ENCODE results near the gene DPYSL5. TPM values are rescaled to one million over a fixed set of nuclear protein-coding genes. Genes with fewer than 3 reads are reported as not detected.

The DPYSL5 gene
- total RNA-seq, 1 donor from 2014 or later = 313 TPM

DNA sequence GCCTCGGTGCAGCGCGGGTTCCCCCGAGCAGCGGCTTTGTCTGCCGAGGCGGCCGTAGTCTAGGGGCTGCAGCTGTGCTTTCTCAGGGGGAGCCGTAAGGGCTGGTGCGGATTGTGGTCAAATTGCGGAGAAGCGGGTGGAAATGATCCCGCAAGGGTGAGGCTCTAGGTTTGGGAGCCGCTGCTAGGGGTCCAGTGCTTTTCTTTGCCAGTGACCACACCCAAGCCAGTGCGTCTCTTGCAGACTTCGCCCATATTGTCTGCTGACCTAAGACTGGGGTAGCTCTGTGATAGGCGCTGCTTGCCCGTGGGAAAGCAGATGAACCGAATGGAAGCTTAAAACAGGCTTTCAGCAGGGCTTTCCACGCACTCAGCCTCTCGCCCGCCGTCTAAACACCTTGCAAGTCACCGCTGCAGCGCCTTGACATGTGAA lies 2.1 kb downstream of the DPYSL5 start:
- TF ChIP-seq, protein P1, sequence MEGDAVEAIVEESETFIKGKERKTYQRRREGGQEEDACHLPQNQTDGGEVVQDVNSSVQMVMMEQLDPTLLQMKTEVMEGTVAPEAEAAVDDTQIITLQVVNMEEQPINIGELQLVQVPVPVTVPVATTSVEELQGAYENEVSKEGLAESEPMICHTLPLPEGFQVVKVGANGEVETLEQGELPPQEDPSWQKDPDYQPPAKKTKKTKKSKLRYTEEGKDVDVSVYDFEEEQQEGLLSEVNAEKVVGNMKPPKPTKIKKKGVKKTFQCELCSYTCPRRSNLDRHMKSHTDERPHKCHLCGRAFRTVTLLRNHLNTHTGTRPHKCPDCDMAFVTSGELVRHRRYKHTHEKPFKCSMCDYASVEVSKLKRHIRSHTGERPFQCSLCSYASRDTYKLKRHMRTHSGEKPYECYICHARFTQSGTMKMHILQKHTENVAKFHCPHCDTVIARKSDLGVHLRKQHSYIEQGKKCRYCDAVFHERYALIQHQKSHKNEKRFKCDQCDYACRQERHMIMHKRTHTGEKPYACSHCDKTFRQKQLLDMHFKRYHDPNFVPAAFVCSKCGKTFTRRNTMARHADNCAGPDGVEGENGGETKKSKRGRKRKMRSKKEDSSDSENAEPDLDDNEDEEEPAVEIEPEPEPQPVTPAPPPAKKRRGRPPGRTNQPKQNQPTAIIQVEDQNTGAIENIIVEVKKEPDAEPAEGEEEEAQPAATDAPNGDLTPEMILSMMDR (IDR thresholded peaks at IDR 0.05; ENCODE audit: partially characterized antibody, unreplicated experiment) = no peak
- Mint-ChIP-seq H3K9me3 (ENCODE audit: unreplicated experiment) (peaks cover 12% of the 10 kb centered on the region), H3K4me3 (ENCODE audit: unreplicated experiment) (peak overlapping the region; percentile 92), H3K27ac (ENCODE audit: unreplicated experiment) (peak overlapping the region; percentile 99), H3K27me3 (ENCODE audit: unreplicated experiment) (peaks cover 10% of the 10 kb centered on the region), H3K36me3 (ENCODE audit: unreplicated experiment) (no peaks in the 10 kb centered on the region), H3K4me1 (ENCODE audit: low read depth, unreplicated experiment) (peaks cover 28% of the 10 kb centered on the region)
- DNase-seq = peak; percentile 57

DNA sequence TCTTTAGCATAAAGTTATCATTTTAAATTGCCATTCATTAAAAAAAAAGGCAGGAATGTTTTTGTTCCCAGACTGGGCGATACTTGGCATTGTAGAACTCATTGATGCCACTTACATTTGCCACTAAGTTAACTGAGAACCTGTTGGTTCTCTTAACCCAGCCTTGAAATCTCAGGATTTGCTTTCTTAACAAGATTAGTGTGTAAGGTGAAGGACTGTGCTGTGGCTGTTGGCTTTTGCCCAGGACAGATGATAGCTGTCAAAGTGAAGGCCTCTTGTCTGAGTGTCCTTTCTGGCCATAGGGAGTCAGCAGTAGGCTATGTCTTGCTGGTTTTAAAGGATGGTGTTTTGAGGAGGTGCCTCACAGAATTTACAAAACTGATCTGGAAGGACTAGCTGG lies 2.6 kb downstream of the DPYSL5 start:
- no peaks in the 10 kb centered on the region for H3K36me3 Mint-ChIP-seq (ENCODE audit: unreplicated experiment)
- H3K27ac Mint-ChIP-seq (ENCODE audit: unreplicated experiment) = peak overlapping the region; percentile 99
- peaks cover 29% of the 10 kb centered on the region for H3K4me1 Mint-ChIP-seq (ENCODE audit: low read depth, unreplicated experiment)
- no peak for DNase-seq
- H3K9me3 Mint-ChIP-seq (ENCODE audit: unreplicated experiment) = peaks cover 12% of the 10 kb centered on the region
- H3K4me3 Mint-ChIP-seq (ENCODE audit: unreplicated experiment) = peak overlapping the region; percentile 92
- TF ChIP-seq, protein P1 (IDR thresholded peaks at IDR 0.05; ENCODE audit: partially characterized antibody, unreplicated experiment) = no peak
- peaks cover 10% of the 10 kb centered on the region for H3K27me3 Mint-ChIP-seq (ENCODE audit: unreplicated experiment)

DNA sequence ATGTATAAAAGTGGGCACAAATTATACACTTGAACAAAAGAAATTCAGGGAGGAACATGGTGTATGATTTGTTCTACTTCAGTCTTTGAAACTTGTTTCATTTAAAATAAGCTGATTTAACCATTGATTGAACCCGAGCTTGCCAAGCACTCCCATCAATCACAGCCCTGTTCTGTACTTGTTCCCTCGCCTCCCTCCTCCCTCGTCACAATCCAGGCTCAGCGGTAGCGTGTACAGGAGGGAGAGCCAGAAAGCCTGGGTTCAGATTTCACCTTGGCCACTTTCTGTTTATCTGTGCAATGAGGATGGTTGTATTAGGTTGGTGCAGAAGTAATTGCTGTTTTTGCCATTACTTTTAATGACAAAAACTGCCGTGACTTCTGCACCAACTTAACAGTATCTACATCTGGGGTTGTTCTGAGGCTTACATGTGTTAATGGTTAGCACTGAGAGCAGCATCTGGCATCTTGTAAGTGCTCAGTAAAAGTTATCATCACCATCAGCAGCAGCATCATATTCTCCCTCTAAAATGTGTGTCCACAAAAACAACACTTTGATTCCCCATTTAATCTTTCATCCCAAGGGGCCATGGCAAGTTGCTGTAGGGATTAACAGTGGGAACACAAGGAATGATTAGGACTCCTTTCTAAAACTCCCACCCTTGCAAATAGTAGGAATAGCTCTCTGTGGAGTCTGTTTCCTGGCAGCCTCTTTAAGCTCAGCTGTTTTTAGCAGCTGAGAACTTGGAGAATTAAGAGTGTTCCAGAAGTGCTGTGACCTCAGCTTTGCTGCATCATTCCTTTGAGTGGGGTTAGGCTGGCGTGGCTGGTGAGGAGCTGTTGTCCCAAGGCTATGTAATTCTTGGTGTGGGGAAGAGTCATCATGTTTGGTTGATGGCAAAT lies 4.7 kb downstream of the DPYSL5 start:
- H3K4me1 Mint-ChIP-seq (ENCODE audit: low read depth, unreplicated experiment) = peaks cover 26% of the 10 kb centered on the region
- H3K27me3 Mint-ChIP-seq (ENCODE audit: unreplicated experiment) = peaks cover 8% of the 10 kb centered on the region
- H3K36me3 Mint-ChIP-seq (ENCODE audit: unreplicated experiment) = no peaks in the 10 kb centered on the region
- H3K9me3 Mint-ChIP-seq (ENCODE audit: unreplicated experiment) = peaks cover 4% of the 10 kb centered on the region
- TF ChIP-seq, protein P1 (IDR thresholded peaks at IDR 0.05; ENCODE audit: partially characterized antibody, unreplicated experiment) = no peak
- no peak for DNase-seq
- H3K27ac Mint-ChIP-seq (ENCODE audit: unreplicated experiment) = peak overlapping the region; percentile 49
- H3K4me3 Mint-ChIP-seq (ENCODE audit: unreplicated experiment) = peak overlapping the region; percentile 77

DNA sequence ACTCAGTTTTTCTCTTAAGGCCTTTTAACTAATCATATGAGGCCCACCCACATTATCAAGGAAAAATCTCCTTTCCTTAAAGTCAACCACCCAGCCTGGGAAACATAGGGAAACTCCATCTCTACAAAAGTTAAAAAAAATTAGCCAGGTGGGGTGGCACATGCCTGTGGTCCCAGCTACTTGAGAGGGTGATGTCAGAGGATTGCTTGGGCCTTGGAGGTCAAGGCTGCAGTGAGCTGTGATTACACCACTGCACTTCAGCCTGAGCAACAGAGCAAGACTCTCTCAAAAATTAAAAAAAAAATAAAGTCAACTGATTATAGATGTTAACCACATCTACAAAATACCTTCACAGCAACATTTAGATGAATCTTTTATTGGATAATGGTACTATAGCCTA lies 5.8 kb downstream of the DPYSL5 start:
- H3K27ac Mint-ChIP-seq (ENCODE audit: unreplicated experiment) = no peak overlapping the region
- TF ChIP-seq, protein P1 (IDR thresholded peaks at IDR 0.05; ENCODE audit: partially characterized antibody, unreplicated experiment) = no peak
- peaks cover 26% of the 10 kb centered on the region for H3K4me1 Mint-ChIP-seq (ENCODE audit: low read depth, unreplicated experiment)
- DNase-seq = no peak
- H3K4me3 Mint-ChIP-seq (ENCODE audit: unreplicated experiment) = no peak overlapping the region
- H3K9me3 Mint-ChIP-seq (ENCODE audit: unreplicated experiment) = peaks cover 4% of the 10 kb centered on the region
- H3K36me3 Mint-ChIP-seq (ENCODE audit: unreplicated experiment) = no peaks in the 10 kb centered on the region
- peaks cover 8% of the 10 kb centered on the region for H3K27me3 Mint-ChIP-seq (ENCODE audit: unreplicated experiment)

DNA sequence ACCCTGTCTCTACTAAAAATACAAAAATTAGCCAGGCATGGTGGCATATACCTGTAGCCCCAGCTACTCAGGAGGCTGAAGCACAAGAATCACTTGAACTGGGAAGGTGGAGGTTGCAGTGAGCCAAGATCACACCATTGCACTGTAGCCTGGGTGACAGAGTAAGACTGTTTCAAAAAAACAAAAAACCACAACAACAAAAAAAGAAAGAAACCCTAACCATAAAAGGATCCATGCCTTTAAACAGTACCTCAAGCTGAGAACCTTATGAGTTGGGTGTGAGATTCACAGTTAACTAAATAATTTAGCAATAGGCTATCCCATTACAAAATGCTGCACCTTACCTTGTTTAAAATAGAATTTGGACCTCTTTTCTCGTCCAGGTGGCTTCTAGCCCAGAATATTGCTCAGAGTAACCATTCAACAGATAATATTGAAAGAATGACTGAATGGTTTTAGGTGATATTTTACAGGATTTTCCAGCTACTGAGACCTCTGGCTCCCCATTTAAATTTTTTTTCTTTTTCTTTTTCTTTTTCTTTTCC lies 6.4 kb downstream of the DPYSL5 start:
- TF ChIP-seq, protein P1 (IDR thresholded peaks at IDR 0.05; ENCODE audit: partially characterized antibody, unreplicated experiment) = no peak
- peaks cover 26% of the 10 kb centered on the region for H3K4me1 Mint-ChIP-seq (ENCODE audit: low read depth, unreplicated experiment)
- H3K27me3 Mint-ChIP-seq (ENCODE audit: unreplicated experiment) = peaks cover 8% of the 10 kb centered on the region
- no peak for DNase-seq
- H3K36me3 Mint-ChIP-seq (ENCODE audit: unreplicated experiment) = no peaks in the 10 kb centered on the region
- no peak overlapping the region for H3K4me3 Mint-ChIP-seq (ENCODE audit: unreplicated experiment)
- no peak overlapping the region for H3K27ac Mint-ChIP-seq (ENCODE audit: unreplicated experiment)
- peaks cover 2% of the 10 kb centered on the region for H3K9me3 Mint-ChIP-seq (ENCODE audit: unreplicated experiment)
